NOMO-1 (cell line): ENCODE results near the gene ACTMAP.

Experiments
- DNase-seq, 2 experiments: peaks; one replicate each; lab custom pipeline; 2025; ENCODE audit not compliant: unreplicated experiment in 2 of 2; lab: John Stamatoyannopoulos, UW

Gene ACTMAP

DNA sequence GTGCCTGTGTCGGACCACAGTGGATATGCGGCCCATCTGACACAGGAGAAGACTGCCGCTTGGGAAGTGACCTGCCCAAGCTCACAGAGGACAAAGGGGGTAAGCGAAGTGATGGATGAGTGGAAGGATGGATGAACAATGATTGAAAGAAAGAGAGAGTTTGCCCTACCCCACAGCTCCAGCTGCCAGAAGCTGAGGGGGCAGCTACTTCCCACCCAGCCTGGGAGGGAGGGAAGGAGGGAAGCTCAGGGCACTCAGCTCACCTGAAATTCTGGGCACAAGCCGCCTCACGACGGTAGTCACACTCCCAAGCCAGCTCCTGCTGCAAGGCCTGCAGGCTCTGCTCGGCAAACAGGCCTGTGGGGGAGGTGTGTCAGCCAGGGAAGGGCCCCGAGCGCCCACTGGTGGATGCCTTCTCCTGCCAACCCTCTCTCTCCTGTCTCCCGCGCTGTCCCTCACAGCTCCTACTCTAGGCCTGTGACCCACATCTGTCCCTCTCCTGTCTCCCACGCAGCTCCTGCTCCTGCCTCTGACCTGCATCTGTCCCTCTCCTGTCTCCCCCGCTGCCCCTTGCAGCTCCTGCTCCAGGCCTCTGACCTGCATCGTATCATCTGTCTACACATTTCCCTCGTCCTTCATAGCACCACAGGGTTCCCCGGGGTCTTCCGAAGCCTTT, 47.8 kb downstream of the ACTMAP start:
- no peak for DNase-seq

DNA sequence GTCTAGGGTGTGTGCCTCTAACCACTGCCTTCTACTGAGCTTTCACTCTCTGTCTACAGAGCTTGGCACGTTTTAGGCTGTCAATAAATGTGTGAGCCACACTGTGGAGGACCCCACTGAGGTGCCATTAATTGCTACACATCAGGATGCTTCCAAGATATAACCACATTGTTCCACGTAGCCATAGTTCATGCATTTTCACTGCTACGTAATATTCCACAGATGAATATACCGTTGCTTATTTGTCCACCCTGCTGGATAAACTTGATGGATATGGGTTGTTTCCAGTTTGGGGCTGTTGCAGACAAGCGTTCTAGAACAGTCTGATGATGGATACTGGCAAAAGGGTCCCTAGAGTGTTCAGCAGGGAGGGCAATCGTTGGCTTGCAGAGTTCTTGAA, 48.5 kb downstream of the ACTMAP start:
- no peak for DNase-seq

DNA sequence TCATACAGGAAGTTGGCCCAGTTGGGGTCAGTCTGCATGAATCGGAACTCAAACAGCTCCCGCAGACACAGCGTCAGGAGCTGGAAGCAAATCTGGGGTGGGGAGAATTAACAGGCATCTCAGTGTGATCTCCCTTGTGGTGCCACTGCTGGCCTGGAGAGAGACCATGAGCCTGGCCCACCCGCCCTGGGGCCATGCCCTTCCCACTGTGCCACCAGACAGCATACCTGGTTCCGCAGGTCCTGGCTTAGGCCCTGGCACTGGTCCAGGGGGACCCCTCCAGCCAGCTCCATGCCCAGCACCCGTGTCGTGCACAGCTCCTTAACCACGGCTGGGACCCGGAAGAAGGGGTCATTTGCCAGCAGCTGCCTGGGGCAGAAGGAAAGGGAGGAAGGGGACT, 50.2 kb downstream of the ACTMAP start:
- no peak for DNase-seq

DNA sequence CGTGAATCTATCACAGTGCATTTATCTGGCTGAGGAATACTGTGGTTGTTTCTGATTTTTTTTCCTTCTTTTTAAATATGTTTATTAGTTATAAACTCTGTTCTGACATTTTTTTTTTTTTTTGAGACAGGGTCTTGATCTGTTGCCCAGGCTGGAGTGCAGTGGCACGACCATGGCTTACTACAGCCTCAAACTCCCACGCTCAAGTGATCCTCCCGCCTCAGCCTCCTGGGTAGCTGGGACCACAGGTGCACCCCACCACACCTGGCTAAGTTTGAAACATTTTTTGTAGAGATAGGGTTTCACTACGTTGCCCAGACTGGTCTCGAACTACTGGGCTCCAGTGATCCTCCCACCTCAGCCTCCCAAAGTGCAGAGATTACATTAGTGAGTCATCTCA, 53.3 kb downstream of the ACTMAP start:
- no peak for DNase-seq

GRCh38 chr19:40695881-40696280, 54.4 kb downstream of the ACTMAP start:
- no peak for DNase-seq

DNA sequence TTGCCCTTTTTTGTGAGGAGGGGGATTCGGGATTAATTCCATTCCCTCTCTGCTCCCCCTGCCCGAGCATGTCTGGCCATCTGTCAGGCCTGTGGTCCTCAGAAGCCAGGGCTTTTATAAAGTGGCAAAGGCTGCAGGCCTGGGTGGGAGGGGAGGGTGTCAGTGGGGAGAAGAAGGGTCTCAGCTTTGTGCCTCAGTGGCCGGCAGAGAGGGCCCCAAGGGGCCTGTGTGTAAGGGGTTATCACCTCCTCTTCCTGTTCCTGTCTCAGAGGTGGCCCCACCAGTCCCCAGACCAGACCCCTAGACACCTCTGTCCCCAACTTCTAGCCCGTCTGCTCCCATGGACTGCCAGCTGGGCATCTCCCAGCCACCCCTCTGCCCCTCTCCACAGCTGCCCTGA, 56.4 kb downstream of the ACTMAP start:
- no peak for DNase-seq

- no peak for DNase-seq
These were observed 57.0 kb downstream of the ACTMAP start for GRCh38 chr19:40693150-40693788.

DNA sequence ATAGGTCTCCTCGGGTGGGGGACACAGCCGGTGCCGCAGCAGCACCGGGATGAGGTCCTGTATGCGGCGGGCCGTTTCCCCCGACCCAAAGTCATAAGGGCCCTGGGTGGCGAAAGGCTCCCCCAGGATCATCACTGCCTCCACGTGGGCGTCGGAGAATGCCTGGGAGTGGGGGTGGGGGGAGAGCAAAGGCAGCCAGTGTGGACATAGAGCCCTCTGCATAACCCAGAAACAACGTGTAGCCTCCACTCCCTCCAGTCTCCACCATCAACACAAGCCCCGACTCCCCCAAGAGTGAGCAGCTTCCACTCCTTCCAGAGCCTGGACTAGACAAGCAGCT, 58.1 kb downstream of the ACTMAP start:
- DNase-seq: no peak

GRCh38 chr19:40691421-40692211, 58.7 kb downstream of the ACTMAP start:
- DNase-seq: no peak
